Neural progenitor cell (in vitro differentiated cells): Measurements from ENCODE around the gene GPX6.
"Not testable (repeated sequence)": the region's sequence is repeated elsewhere in the genome, so short reads cannot be mapped to it uniquely, and the experiment has no call there.

ENCODE experiments used
- CTCF ChIP-seq: fragments of 200-600 bp; sonication (generic); IDR thresholded peaks from 2 replicates; pipeline ENCODE4 v1.5.1; 2017; ENCODE audit warnings: antibody characterized with exemption, mild to moderate bottlenecking
- EZH2 ChIP-seq: fragments of 200-600 bp; sonication (generic); IDR thresholded peaks from 2 replicates; pipeline ENCODE4 v1.6.1; 2017; ENCODE audit warnings: antibody characterized with exemption, mild to moderate bottlenecking, moderate library complexity
- EZH2phosphoT487 ChIP-seq: fragments of 200-600 bp; sonication (generic); IDR thresholded peaks from 2 replicates; pipeline ENCODE4 v1.6.1; 2017; ENCODE audit warnings: antibody characterized with exemption

GRCh38 chr6:28502136-28502535 lies 13.5 kb downstream of the GPX6 start:
- not testable (repeated sequence) for TF ChIP-seq CTCF, EZH2, EZH2phosphoT487
